ENCODE results near the gene RGL1.

DNA sequence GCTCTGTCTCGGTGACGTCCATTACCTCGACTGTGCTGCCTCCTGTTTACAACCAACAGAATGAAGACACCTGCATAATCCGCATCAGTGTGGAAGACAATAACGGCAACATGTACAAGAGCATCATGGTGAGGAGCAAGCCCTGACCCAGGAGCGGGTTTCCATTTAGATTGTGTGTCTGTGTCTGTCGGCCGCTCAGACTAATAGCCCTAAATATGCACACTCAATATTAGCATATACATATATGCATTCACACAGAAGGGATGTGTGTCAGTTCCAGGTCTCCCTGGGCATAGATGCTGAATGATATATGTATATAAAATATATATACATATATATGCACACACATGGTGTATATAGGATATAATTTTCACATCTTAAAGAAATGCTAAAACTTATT is 111.7 kb downstream of the RGL1 start:
- TF ChIP-seq, protein P1, sequence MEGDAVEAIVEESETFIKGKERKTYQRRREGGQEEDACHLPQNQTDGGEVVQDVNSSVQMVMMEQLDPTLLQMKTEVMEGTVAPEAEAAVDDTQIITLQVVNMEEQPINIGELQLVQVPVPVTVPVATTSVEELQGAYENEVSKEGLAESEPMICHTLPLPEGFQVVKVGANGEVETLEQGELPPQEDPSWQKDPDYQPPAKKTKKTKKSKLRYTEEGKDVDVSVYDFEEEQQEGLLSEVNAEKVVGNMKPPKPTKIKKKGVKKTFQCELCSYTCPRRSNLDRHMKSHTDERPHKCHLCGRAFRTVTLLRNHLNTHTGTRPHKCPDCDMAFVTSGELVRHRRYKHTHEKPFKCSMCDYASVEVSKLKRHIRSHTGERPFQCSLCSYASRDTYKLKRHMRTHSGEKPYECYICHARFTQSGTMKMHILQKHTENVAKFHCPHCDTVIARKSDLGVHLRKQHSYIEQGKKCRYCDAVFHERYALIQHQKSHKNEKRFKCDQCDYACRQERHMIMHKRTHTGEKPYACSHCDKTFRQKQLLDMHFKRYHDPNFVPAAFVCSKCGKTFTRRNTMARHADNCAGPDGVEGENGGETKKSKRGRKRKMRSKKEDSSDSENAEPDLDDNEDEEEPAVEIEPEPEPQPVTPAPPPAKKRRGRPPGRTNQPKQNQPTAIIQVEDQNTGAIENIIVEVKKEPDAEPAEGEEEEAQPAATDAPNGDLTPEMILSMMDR (conservative IDR thresholded peaks at IDR 0.05 in 1 of 2, IDR thresholded peaks at IDR 0.05 in 1 of 2; ENCODE audit: low read depth in 1 of 2, low read length in 2 of 2) = no peak
- no peak for TF ChIP-seq EZH2 (IDR thresholded peaks at IDR 0.05; ENCODE audit: low read length, missing control alignments)
